ENCODE results near the gene ST6GALNAC5. TPM values are rescaled to one million over a fixed set of nuclear protein-coding genes. Genes with fewer than 3 reads are reported as not detected.
A peak's percentile ranks its signal among the peaks of the same experiment; 100 is the strongest.

The ST6GALNAC5 gene
- total RNA-seq, 1 donor from 2014 or later: 30.7 TPM

DNA sequence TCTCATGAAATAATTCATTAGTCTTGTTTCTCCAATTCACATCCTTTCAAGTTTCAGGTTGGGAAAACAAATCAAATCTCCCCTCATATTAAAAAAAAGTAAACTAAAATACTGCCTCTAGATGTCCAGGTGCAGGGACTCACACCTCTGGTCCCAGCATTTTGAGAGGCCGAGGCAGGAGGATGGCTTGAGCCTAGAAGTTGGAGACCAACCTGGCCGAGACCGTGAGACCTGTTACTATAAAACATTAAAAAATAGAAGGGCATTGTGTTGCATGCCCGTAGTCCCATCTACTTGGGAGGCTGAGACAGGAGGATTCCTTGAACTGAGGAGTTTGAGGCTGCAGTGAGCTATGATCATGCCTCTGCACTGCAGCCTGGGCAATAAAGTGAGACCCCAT, 61.9 kb downstream of the ST6GALNAC5 start:
- no peak overlapping the region for H3K4me3 ChIP-seq
- peaks cover 4% of the 10 kb centered on the region for H4K20me1 ChIP-seq (ENCODE audit: low read depth)
- no peak overlapping the region for H3K4me3 Mint-ChIP-seq
- no peak for DNase-seq (ENCODE audit: low spot score)
- H3K27ac ChIP-seq: no peak overlapping the region
- no peak overlapping the region for H3K9ac ChIP-seq
- H3F3A ChIP-seq (ENCODE audit: low read depth): peaks cover under 1% of the 10 kb centered on the region
- no peak overlapping the region for H2AFZ ChIP-seq (replicated peaks)
- no peaks in the 10 kb centered on the region for H3K9me3 ChIP-seq (ENCODE audit: low read depth)
- H3K27me3 ChIP-seq: no peaks in the 10 kb centered on the region
- no peaks in the 10 kb centered on the region for H3K79me2 ChIP-seq (ENCODE audit: low read depth)
- peaks cover 4% of the 10 kb centered on the region for H3K4me1 Mint-ChIP-seq
- H3K4me1 ChIP-seq: peaks cover 20% of the 10 kb centered on the region
- no peak for TF ChIP-seq EZH2 (IDR thresholded peaks at IDR 0.05)
- TF ChIP-seq, protein P1, sequence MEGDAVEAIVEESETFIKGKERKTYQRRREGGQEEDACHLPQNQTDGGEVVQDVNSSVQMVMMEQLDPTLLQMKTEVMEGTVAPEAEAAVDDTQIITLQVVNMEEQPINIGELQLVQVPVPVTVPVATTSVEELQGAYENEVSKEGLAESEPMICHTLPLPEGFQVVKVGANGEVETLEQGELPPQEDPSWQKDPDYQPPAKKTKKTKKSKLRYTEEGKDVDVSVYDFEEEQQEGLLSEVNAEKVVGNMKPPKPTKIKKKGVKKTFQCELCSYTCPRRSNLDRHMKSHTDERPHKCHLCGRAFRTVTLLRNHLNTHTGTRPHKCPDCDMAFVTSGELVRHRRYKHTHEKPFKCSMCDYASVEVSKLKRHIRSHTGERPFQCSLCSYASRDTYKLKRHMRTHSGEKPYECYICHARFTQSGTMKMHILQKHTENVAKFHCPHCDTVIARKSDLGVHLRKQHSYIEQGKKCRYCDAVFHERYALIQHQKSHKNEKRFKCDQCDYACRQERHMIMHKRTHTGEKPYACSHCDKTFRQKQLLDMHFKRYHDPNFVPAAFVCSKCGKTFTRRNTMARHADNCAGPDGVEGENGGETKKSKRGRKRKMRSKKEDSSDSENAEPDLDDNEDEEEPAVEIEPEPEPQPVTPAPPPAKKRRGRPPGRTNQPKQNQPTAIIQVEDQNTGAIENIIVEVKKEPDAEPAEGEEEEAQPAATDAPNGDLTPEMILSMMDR (IDR thresholded peaks at IDR 0.05): no peak
- no peak for TF ChIP-seq EZH2phosphoT487 (IDR thresholded peaks at IDR 0.05)
- peaks cover 19% of the 10 kb centered on the region for H3K36me3 Mint-ChIP-seq
- H3K36me3 ChIP-seq: no peaks in the 10 kb centered on the region
- H3K4me2 ChIP-seq: no peak overlapping the region
- H3K27me3 Mint-ChIP-seq (ENCODE audit: insufficient read depth, low read depth): peaks cover 2% of the 10 kb centered on the region
- no peaks in the 10 kb centered on the region for H3K9me3 Mint-ChIP-seq
- no peak overlapping the region for H3K27ac Mint-ChIP-seq

DNA sequence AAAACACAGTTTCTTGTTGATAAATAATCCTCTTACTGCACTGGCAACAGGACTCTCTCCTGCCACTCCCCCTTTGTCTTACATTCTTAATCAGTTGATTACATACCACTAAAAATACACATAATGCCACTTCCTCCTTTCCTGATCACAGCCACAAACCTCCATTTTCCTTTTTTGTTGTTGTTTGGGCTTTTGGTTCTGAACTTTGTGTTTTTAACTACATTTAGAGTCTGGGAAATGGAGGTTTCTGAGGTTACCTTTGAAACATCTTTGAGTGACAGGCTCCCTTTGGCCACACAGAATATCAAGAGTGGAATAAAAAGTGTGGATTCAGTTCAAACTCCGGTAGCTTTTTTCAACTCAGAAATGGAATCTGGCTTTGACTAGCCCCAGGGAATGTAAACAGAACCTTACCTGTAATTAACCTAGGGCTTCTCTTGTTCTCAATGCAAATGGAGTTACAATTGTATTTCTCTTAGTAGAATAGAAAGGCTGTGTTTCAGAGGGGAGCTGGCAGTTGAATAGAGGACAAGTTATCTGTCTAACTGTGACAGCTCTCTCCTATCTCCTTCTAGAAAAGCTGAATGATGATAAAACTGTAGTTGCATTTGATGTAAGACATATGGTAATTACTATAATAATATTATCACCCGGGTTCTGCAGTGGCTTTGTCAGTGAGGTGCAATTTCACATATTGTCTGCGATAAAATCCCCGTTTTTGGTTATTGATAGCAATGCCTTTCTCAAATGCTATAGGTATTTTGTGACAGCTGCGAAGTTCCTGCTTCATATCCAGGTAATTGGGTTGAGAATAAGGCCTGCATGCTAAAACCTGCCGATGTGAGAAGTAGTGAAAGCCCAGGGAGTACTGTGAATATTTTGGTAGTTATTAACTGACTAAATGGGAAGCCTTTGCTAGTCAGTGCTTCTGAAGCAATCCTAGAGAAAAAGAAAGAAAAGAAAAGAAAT, 66.9 kb downstream of the ST6GALNAC5 start:
- peaks cover 5% of the 10 kb centered on the region for H4K20me1 ChIP-seq (ENCODE audit: low read depth)
- no peak overlapping the region for H3K9ac ChIP-seq
- Mint-ChIP-seq H3K36me3 (peaks cover 10% of the 10 kb centered on the region), H3K4me3 (no peak overlapping the region), H3K27ac (no peak overlapping the region), H3K27me3 (ENCODE audit: insufficient read depth, low read depth) (peaks cover 2% of the 10 kb centered on the region), H3K4me1 (peaks cover 17% of the 10 kb centered on the region), H3K9me3 (no peaks in the 10 kb centered on the region)
- no peaks in the 10 kb centered on the region for H3K79me2 ChIP-seq (ENCODE audit: low read depth)
- peak overlapping the region; percentile 57 for H3K27ac ChIP-seq
- peak; percentile 5 for DNase-seq (ENCODE audit: low spot score)
- no peaks in the 10 kb centered on the region for H3K9me3 ChIP-seq (ENCODE audit: low read depth)
- peaks cover 4% of the 10 kb centered on the region for H3F3A ChIP-seq (ENCODE audit: low read depth)
- no peaks in the 10 kb centered on the region for H3K36me3 ChIP-seq
- no peak overlapping the region for H2AFZ ChIP-seq (replicated peaks)
- H3K27me3 ChIP-seq: no peaks in the 10 kb centered on the region
- peak overlapping the region; percentile 49 for H3K4me2 ChIP-seq
- TF ChIP-seq EZH2 (IDR thresholded peaks at IDR 0.05) (no peak), EZH2phosphoT487 (IDR thresholded peaks at IDR 0.05) (no peak)
- TF ChIP-seq, protein P1 (IDR thresholded peaks at IDR 0.05): no peak
- H3K4me1 ChIP-seq: peaks cover 26% of the 10 kb centered on the region
- no peak overlapping the region for H3K4me3 ChIP-seq

DNA sequence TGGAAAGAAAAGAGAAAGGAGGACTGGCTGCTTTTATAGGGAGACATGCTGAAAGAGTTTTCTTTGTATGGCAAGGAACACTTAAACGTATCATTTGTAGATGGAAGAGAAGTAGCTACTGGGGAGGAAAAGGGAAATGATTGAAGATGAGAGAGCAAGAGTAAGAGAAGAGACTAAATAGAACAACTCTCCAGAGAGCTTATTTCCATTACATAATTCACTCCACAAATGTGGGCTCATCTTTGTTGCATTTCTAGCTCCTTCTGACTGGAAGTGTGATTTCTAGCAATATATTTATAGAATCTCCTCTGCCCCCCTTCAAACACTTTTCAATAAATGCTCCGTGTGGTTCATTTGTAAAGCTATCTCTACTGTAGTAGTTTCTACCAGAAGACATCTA, 71.0 kb downstream of the ST6GALNAC5 start:
- H3K4me3 Mint-ChIP-seq: no peak overlapping the region

More for the DNA sequence above, 71.0 kb downstream of the ST6GALNAC5 start:
- peaks cover 4% of the 10 kb centered on the region for H3F3A ChIP-seq (ENCODE audit: low read depth)
- H3K27me3 ChIP-seq: no peaks in the 10 kb centered on the region
- peaks cover 26% of the 10 kb centered on the region for H3K4me1 ChIP-seq
- H3K79me2 ChIP-seq (ENCODE audit: low read depth): no peaks in the 10 kb centered on the region
- no peak overlapping the region for H2AFZ ChIP-seq (replicated peaks)
- no peak overlapping the region for H3K9ac ChIP-seq
- Mint-ChIP-seq H3K27ac (no peak overlapping the region), H3K4me1 (peaks cover 25% of the 10 kb centered on the region), H3K27me3 (ENCODE audit: insufficient read depth, low read depth) (no peaks in the 10 kb centered on the region), H3K36me3 (peaks cover 13% of the 10 kb centered on the region), H3K9me3 (no peaks in the 10 kb centered on the region)
- no peaks in the 10 kb centered on the region for H3K36me3 ChIP-seq
- TF ChIP-seq, protein P1 (IDR thresholded peaks at IDR 0.05): no peak
- TF ChIP-seq EZH2phosphoT487 (IDR thresholded peaks at IDR 0.05): no peak
- H3K4me3 ChIP-seq: no peak overlapping the region
- H3K27ac ChIP-seq: no peak overlapping the region
- H3K4me2 ChIP-seq: no peak overlapping the region
- no peak for DNase-seq (ENCODE audit: low spot score)
- peaks cover 5% of the 10 kb centered on the region for H4K20me1 ChIP-seq (ENCODE audit: low read depth)
- no peaks in the 10 kb centered on the region for H3K9me3 ChIP-seq (ENCODE audit: low read depth)
